HS-5 (cell line): ENCODE measurements around the gene SS18.

ENCODE experiments used
- DNase-seq: peaks from one replicate; pipeline ENCODE4 v3.0.0-alpha.2; 2012; ENCODE audit warnings: low read depth

Gene SS18

GRCh38 chr18:26071725-26072124, 18.7 kb downstream of the SS18 start:
- no peak for DNase-seq

- DNase-seq: no peak
Observed at GRCh38 chr18:26071020-26071419, 19.4 kb downstream of the SS18 start.

GRCh38 chr18:26059357-26059756, 31.1 kb downstream of the SS18 start:
- DNase-seq: no peak

- DNase-seq: no peak
Observed at GRCh38 chr18:26057344-26057773, 33.1 kb downstream of the SS18 start.

- no peak for DNase-seq
Observed at GRCh38 chr18:26056291-26056690, 34.1 kb downstream of the SS18 start.

- no peak for DNase-seq
Observed at GRCh38 chr18:26052505-26052904, 37.9 kb downstream of the SS18 start.

- no peak for DNase-seq
Observed at GRCh38 chr18:26051843-26052242, 38.6 kb downstream of the SS18 start.

- no peak for DNase-seq
Observed at GRCh38 chr18:26046419-26047077, 43.9 kb downstream of the SS18 start.

- no peak for DNase-seq
Observed at GRCh38 chr18:26044807-26045206, 45.6 kb downstream of the SS18 start.

- DNase-seq: no peak
Observed at GRCh38 chr18:26040051-26040656, 50.3 kb downstream of the SS18 start.

GRCh38 chr18:26039203-26039602, 51.2 kb downstream of the SS18 start:
- DNase-seq: no peak

GRCh38 chr18:26036635-26037034, 53.8 kb downstream of the SS18 start:
- no peak for DNase-seq

GRCh38 chr18:26034850-26035497, 55.4 kb downstream of the SS18 start:
- no peak for DNase-seq

GRCh38 chr18:26022585-26022984, 67.8 kb downstream of the SS18 start:
- DNase-seq: no peak

GRCh38 chr18:26021061-26021754, 69.2 kb downstream of the SS18 start:
- no peak for DNase-seq

- DNase-seq: no peak
Observed at GRCh38 chr18:26017929-26018328, 72.5 kb downstream of the SS18 start.

GRCh38 chr18:26014462-26014861, 76.0 kb downstream of the SS18 start:
- no peak for DNase-seq

- DNase-seq: no peak
Observed at GRCh38 chr18:26008619-26009018, 81.8 kb downstream of the SS18 start.

- DNase-seq: no peak
Observed at GRCh38 chr18:26008096-26008495, 82.3 kb downstream of the SS18 start.

GRCh38 chr18:26005950-26006349, 84.5 kb downstream of the SS18 start:
- no peak for DNase-seq

- DNase-seq: no peak
Observed at GRCh38 chr18:26004832-26005231, 85.6 kb downstream of the SS18 start.

GRCh38 chr18:26003817-26004216, 86.6 kb downstream of the SS18 start:
- DNase-seq: no peak

- no peak for DNase-seq
Observed at GRCh38 chr18:26003356-26003755, 87.1 kb downstream of the SS18 start.
